NCI-H2107 (cell line): ENCODE measurements around the gene ZFPM1.

Experiments used
- DNase-seq: peaks from one replicate; lab custom pipeline; 2025; lab: John Stamatoyannopoulos, UW

ZFPM1 gene

DNA sequence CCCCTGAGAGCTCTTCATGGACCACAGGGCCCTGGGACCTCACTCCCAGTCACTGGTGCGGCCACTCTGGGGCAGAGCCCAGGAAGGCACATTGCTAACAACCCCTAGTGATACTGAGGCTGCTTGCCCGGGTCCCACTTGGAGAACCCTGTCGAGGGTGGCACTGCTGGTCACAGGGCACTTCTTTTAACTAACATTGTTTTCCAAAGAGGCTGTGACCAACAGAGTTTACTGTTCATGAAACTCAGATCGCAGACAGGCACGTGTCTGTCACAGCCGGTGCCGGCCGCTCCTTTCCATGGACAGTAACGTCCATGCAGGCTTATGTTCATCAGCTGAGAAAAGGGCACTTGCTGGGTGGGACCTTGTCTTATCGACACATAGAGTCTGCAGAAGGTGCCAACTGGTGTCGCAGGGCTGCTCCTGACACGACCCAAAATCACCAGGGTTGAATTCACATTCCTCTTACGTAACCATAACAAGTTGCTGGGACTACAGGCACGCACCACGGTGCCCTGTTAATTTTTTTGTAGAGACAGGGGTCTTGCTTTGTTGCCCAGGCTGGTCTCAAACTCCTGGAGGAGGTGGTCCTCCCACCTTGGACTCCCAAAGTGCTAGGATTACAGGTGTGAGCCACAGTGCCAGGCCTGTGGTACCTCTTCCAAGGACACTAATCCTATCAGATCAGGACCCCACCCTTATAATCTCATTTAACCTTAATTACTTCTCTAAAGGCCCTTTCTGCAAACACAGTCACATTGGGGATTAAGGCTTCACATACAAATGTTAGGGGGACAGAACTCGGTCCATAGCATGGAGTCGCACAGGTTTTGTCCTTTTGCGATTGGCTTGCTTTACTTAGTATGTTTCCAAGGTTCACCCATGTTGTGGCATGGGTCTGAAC is 115.9 kb downstream of the ZFPM1 start:
- no peak for DNase-seq

DNA sequence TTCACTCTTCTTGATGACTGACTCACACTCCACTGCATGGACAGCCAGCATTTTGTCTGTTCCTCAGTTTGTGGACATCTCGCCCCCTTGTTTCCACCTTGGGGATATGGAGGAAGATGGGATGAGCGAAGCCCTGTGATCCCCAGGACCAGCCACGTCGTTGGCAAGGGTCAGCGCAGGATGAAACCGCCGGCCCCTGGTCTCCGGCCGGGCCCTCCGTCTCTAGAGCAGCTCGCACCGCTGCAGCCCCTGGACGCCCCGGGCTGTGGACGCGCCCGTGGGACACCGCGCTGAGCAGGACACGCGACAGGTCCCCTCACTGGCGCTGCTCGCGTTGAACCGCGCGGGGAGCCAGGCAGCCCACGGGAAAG is 116.5 kb downstream of the ZFPM1 start:
- no peak for DNase-seq

DNA sequence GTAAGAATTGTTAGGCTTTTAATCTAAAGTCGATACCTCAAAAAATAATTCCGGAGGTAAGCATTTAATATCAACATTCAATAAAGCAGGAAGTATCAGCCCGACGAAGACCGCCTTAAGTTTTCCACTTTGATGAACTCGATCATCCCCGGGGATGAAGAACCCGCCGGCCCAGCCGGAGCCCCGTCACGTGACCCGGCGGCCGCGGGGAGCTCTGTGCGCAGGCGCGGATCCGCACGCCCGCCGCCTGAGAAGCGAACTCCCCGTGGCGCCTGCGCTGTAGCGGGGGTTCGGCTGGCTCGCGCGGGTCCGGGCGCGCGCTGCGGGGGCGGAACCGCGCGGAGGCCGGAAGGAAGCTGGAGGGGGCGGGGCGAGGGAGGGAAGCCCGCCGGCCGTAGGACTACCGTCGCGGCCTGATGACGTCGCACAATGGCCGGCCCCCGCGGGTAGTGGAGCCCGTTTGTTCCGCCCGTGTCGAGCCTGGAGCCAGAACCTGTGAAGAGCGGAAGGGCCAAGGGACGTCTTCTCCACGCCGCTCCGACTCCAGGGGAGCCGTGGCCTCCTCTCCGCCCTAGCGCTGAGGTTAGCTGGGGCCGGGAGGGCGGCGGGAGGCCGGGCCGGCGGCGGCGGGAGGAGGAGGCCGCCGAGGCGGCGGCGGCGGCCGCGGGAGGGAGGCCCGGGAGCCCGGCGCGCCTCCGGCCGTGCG is 117.1 kb downstream of the ZFPM1 start, which contains the start of gene ZC3H18:
Gene ZC3H18, plus strand, starts transcription at position 419 of the 706 bp plus-strand sequence. CDS start 6,721 bp downstream, outside the sequence.
- DNase-seq: peak; percentile 95

DNA sequence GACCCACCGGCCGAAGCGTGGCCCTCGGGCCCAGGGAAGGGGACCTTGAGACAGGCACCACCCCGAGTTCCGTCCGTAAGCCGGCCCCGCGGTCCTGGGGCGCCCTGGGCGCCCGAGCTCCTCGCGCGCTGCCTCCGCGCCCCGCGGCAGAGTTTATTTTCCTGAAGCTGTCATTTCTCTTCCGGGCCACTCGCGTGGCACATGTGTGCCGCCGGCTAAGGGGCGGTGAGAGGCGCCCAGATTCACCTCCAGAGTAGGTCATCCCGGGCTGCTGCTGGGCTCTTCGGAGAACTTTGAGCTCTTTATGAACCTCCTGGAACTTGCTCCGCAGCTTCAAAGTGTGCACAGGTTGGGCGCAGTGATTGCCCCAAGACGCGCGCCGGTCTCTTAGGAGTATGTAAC is 117.6 kb downstream of the ZFPM1 start:
- no peak for DNase-seq

DNA sequence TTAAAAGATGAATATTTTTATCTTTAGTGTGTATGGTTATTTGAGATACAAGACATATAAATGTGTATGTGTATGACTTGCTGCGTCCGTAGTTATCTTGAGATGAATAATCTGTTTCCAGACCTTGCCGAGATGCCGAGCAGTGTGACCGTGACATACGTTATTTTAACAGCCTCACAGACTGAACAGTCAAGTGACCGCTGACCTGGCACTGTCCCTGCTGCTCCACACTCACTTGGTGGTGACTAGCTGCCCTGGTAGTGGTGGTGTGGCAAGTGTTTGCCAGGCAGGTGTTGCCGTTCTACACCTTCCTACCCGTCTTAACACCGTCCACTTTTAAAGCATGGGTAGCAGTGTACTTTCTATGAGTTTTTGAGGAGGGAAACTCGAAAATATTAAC is 122.2 kb downstream of the ZFPM1 start:
- no peak for DNase-seq

GRCh38 chr16:88576307-88576706 is 123.2 kb downstream of the ZFPM1 start:
- no peak for DNase-seq

DNA sequence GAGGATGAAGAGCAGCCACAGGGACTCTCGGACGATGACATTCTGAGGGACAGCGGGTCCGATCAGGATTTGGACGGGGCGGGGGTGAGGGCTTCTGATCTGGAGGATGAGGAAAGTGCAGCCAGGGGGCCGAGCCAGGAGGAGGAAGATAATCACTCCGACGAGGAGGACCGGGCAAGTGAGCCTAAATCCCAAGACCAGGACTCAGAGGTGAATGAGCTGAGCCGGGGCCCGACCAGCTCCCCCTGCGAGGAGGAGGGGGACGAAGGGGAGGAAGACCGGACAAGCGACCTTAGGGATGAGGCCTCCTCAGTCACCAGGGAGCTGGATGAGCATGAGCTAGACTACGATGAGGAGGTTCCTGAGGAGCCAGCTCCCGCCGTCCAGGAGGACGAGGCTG is 124.1 kb downstream of the ZFPM1 start:
- no peak for DNase-seq

DNA sequence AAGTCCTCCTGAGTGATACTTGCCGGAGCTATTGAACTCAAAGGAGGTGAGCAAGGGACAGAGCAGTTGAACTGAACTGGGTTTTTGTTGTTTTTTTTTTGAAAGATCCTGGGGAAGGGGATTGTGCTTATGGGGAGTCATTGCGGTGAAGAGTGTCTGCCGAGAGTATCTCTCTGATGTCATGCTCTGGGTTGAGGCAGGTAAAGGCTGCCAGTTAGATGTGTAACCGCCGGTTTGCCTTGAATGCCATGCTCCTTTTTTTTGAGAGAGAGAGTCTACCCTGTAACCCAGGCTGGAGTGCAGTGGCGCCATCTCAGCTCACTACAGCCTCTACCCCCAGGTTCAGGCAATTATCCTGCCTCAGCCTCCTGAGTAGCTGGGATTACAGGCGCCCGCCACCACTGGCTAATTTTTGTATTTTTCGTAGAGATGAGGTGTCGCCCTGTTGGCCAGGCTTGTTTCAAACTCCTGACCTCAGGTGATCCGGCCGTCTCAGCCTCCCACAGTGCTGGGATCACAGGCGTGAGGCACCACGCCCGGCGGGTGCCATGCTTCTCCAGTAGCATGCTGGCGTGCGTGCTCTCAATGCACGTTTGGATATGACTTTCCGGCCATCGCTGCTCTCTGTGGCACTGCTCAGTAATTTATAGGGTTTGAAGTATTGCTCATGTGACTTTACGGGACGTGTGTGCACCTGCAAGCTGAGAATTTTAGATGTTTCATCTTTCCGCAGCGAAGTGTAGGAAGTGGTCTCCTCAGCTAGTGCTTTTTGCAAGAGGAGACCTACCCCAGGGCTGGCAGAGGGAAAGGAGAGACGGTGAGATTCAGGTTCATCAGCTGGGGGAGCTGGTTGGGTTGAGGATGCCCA is 125.6 kb downstream of the ZFPM1 start:
- DNase-seq: no peak

DNA sequence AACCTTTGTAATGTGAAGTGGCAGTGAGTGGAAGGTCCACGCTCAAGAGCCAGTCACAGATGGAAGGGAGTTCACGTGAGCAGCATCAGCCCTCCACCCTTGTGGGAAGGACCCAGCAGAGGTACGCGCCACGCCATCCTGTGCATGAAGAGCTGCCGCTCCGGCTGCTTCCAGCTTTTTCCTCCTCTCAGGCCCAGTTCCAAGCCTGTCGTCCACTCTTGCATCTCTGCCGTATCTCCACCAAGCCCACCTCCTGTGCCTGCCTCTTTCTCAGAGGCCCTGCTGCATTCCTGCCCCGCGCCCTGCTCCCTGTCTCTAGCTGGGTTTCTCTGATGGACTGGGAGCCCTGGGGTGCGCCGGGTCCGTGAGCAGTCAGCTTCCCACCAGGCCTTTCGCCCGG is 127.3 kb downstream of the ZFPM1 start:
- DNase-seq: no peak

DNA sequence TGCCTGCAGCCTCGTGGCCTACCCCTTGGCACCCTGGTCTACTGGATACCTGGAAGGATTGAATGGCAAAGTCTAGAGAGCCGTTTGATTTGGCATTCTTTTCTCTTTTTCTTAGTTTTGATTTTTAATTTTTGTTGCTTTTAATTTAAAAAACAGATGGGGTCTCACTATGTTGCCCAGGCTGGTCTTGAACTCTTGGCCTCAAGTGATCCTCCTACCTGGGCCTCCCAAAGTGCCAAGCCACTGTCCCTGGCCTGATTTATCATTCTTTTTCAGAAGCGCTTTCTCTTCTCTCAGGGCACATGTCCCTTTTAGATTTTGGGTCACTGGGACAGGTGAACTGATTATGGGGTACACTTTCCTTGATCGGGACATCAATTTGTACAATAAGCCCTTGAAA is 128.0 kb downstream of the ZFPM1 start:
- no peak for DNase-seq

- no peak for DNase-seq
These were observed 130.0 kb downstream of the ZFPM1 start for GRCh38 chr16:88582912-88583575.

- DNase-seq: no peak
These were observed 131.6 kb downstream of the ZFPM1 start for GRCh38 chr16:88584676-88585075.

- DNase-seq: no peak
These were observed 132.2 kb downstream of the ZFPM1 start for GRCh38 chr16:88585269-88585668.

- no peak for DNase-seq
These were observed 133.0 kb downstream of the ZFPM1 start for GRCh38 chr16:88585927-88586581.
